Subcutaneous adipose tissue (tissue), 4 donors: ENCODE measurements around the gene RPL39L. TPM values are rescaled to one million over a fixed set of nuclear protein-coding genes. Genes with fewer than 3 reads are reported as not detected.

Experiments
- CTCF ChIP-seq: fragments of 450-650 bp; IDR thresholded peaks from one replicate; pipeline ENCODE4 v1.5.1; 2016; ENCODE audit warnings: low read depth, mild to moderate bottlenecking, control low read depth, antibody characterized with exemption, moderate library complexity
- total RNA-seq, 4 donors: library from RNA; depleted of rRNA; stranded (reverse); fragments of >200 nt; gene quantifications; one replicate each; pipeline ENCODE4 v1.1.0, GENCODE V29; 2016

The RPL39L gene
- total RNA-seq, 4 donors from 2014 or later: 8.9 to 14.6 (median 10.6) TPM

- TF ChIP-seq CTCF: no peak
Measured at GRCh38 chr3:187181454-187182170, 42.3 kb upstream of the RPL39L start.

- TF ChIP-seq CTCF: no peak
Measured at GRCh38 chr3:187172929-187173328, 33.6 kb upstream of the RPL39L start.

GRCh38 chr3:187169231-187169960 is 30.1 kb upstream of the RPL39L start:
- TF ChIP-seq CTCF: no peak

GRCh38 chr3:187167777-187168176 is 28.5 kb upstream of the RPL39L start:
- TF ChIP-seq CTCF: no peak

GRCh38 chr3:187166750-187167149 is 27.5 kb upstream of the RPL39L start:
- TF ChIP-seq CTCF: no peak

- no peak for TF ChIP-seq CTCF
Measured at GRCh38 chr3:187165144-187165543, 25.8 kb upstream of the RPL39L start.

- TF ChIP-seq CTCF: no peak
Measured at GRCh38 chr3:187162265-187162953, 23.1 kb upstream of the RPL39L start.
